ENCODE results near the gene PPP1R9A.

DNA sequence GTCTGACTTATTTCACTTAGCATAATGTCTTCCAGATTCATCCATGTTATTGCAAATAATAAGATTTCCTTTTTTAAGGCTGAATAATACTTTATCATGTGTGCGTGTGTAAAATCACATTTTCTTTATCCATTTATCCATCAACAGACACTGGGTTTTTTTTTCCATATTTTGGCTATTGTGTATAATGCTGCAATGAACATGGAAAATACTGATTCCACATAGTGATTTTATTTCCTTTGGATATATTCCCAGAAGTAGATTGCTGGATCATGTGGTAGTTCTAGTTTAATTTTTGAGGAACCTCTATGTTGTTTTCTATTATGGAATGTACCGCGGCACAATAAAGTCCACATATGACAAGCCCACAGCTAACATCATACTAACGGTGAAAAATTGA is 236.9 kb downstream of the PPP1R9A start:
- TF ChIP-seq, protein P1, sequence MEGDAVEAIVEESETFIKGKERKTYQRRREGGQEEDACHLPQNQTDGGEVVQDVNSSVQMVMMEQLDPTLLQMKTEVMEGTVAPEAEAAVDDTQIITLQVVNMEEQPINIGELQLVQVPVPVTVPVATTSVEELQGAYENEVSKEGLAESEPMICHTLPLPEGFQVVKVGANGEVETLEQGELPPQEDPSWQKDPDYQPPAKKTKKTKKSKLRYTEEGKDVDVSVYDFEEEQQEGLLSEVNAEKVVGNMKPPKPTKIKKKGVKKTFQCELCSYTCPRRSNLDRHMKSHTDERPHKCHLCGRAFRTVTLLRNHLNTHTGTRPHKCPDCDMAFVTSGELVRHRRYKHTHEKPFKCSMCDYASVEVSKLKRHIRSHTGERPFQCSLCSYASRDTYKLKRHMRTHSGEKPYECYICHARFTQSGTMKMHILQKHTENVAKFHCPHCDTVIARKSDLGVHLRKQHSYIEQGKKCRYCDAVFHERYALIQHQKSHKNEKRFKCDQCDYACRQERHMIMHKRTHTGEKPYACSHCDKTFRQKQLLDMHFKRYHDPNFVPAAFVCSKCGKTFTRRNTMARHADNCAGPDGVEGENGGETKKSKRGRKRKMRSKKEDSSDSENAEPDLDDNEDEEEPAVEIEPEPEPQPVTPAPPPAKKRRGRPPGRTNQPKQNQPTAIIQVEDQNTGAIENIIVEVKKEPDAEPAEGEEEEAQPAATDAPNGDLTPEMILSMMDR (IDR thresholded peaks at IDR 0.05) = no peak
- no peak for TF ChIP-seq POLR2A (IDR thresholded peaks at IDR 0.05)
